ENCODE data around the gene CPSF7. TPM values are rescaled to one million over a fixed set of nuclear protein-coding genes. Genes with fewer than 3 reads are reported as not detected.

The CPSF7 gene, protein sequence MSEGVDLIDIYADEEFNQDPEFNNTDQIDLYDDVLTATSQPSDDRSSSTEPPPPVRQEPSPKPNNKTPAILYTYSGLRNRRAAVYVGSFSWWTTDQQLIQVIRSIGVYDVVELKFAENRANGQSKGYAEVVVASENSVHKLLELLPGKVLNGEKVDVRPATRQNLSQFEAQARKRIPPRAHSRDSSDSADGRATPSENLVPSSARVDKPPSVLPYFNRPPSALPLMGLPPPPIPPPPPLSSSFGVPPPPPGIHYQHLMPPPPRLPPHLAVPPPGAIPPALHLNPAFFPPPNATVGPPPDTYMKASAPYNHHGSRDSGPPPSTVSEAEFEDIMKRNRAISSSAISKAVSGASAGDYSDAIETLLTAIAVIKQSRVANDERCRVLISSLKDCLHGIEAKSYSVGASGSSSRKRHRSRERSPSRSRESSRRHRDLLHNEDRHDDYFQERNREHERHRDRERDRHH
- total RNA-seq, result 10 to 100 TPM; 40.6 to 62.5 (median 46.2) TPM

DNA sequence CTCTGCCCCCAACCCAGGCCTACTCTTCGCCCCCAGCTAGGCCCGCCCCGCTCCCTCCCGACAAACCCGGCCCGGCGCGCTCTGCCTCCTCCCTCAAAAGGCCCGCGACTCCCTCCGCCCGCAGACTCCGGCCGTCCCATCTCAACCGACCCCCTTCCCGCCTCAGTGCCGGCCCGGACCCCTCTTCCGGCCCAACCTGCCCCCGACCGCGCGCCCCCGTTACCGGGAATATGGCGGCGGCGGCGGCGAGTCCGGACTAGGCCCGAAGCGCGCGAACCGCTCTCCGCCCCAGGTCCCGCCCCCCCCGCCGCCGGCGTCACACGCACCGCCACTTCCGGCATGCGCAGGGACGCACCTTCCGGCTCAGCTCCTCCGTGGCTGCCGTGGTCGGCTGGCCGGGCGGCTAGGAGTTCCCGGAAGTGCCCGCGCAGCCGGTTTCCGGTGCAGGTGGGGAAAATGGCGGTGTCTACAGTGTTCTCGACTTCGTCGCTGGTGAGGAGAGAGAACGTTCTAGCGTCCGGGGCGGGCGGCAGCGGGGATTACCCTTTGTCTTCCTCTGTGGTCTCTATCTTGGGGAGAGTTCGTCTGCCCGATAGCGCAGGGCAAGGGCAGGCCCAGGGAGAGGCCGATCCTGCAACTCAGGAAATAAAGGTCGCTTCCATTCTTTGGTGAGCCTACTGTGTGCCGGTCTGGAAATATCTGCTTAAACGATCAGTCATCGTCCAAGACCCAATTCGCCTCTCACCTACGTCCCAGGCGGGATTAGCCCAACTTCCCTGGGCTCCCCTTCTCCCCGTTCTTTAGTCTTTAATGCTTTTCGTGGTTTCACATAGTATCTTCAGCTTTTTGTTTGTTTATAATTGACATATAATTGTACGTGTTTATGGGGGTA lies at the start of gene CPSF7, which contains the start of gene SDHAF2:
Gene CPSF7, minus strand, starts transcription at position 285 of the 892 bp plus-strand sequence. CDS start 740 bp downstream, outside the sequence.
Gene SDHAF2, plus strand, starts transcription at position 434 of the 892 bp plus-strand sequence. Its CDS starts 23 bp downstream, at position 457.
- no peaks in the 10 kb centered on the region for H3K27me3 ChIP-seq
- peak within 1 kb of the TSS; percentile 99 for H3K27ac ChIP-seq
- no peaks in the 10 kb centered on the region for H3K9me3 ChIP-seq
- TF ChIP-seq POLR2A (IDR thresholded peaks at IDR 0.05) (peak; percentile 68), POLR2AphosphoS5 (IDR thresholded peaks at IDR 0.05) (peak; percentile 85 to 93 (median 92))
- TF ChIP-seq, protein P1, sequence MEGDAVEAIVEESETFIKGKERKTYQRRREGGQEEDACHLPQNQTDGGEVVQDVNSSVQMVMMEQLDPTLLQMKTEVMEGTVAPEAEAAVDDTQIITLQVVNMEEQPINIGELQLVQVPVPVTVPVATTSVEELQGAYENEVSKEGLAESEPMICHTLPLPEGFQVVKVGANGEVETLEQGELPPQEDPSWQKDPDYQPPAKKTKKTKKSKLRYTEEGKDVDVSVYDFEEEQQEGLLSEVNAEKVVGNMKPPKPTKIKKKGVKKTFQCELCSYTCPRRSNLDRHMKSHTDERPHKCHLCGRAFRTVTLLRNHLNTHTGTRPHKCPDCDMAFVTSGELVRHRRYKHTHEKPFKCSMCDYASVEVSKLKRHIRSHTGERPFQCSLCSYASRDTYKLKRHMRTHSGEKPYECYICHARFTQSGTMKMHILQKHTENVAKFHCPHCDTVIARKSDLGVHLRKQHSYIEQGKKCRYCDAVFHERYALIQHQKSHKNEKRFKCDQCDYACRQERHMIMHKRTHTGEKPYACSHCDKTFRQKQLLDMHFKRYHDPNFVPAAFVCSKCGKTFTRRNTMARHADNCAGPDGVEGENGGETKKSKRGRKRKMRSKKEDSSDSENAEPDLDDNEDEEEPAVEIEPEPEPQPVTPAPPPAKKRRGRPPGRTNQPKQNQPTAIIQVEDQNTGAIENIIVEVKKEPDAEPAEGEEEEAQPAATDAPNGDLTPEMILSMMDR (IDR thresholded peaks at IDR 0.05), result no peak
- peaks cover 0 to 8% of the 10 kb centered on the region in 2 donors for H3K4me1 ChIP-seq
- intact Hi-C loops (cut with DNase I; ENCODE audit: low total_unique reads), result no loop called here
- peak; percentile 95 to 98 for DNase-seq (ENCODE audit: low spot score in 2 of 2)
- no peaks in the 10 kb centered on the region for H3K36me3 ChIP-seq
- H3K4me3 ChIP-seq, result peak within 1 kb of the TSS; percentile 80 to 91 (median 91)

- no peaks in the 10 kb centered on the region for H3K36me3 ChIP-seq
- H3K4me3 ChIP-seq, result no peak overlapping the region
- H3K9me3 ChIP-seq, result no peaks in the 10 kb centered on the region
- intact Hi-C loops (cut with DNase I; ENCODE audit: low total_unique reads), result loop anchor here (5.0 kb wide), 1 partner anchor 40 kb away; no protein-coding TSS in a partner anchor
- peaks cover 0 to 7% of the 10 kb centered on the region in 2 donors for H3K4me1 ChIP-seq
- DNase-seq (ENCODE audit: low spot score in 2 of 2), result no peak
- peak overlapping the region in 1 of 2 donors; percentile 25 for H3K27ac ChIP-seq
- H3K27me3 ChIP-seq, result no peaks in the 10 kb centered on the region
- TF ChIP-seq POLR2AphosphoS5 (IDR thresholded peaks at IDR 0.05), result no peak
- no peak for TF ChIP-seq POLR2A (IDR thresholded peaks at IDR 0.05)
- TF ChIP-seq, protein P1 (IDR thresholded peaks at IDR 0.05), result peak; percentile 86 to 96 (median 90)
Observed at GRCh38 chr11:61477727-61478148, 48.0 kb upstream of the CPSF7 start.

DNA sequence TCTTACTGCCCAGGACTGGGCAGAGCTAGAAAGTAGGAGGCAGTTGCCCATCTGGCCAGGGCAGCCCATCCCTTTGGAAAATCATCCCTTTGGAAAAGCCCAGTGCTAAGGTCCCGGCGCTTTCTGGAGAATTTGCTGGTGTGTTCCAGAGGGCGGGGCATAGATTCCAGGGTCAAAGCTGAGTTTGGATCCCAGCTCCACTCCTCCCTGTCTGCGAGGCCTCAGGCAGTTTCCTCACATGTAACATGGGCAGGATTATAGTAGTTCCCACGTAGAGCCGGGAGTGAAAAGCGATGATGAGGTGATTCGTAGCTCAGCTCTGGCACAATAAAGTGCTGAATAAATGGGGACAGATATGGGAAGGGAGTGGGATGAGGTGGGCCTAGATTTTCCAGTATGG lies 47.4 kb upstream of the CPSF7 start:
- H3K9me3 ChIP-seq, result no peaks in the 10 kb centered on the region
- peaks cover 0 to 7% of the 10 kb centered on the region in 2 donors for H3K4me1 ChIP-seq
- no peaks in the 10 kb centered on the region for H3K27me3 ChIP-seq
- H3K36me3 ChIP-seq, result no peaks in the 10 kb centered on the region
- DNase-seq (ENCODE audit: low spot score in 2 of 2), result no peak
- TF ChIP-seq POLR2AphosphoS5 (IDR thresholded peaks at IDR 0.05) (no peak), POLR2A (IDR thresholded peaks at IDR 0.05) (no peak)
- TF ChIP-seq, protein P1 (IDR thresholded peaks at IDR 0.05), result no peak
- peak overlapping the region in 1 of 2 donors; percentile 25 for H3K27ac ChIP-seq
- H3K4me3 ChIP-seq, result no peak overlapping the region
- intact Hi-C loops (cut with DNase I; ENCODE audit: low total_unique reads), result loop anchor here (5.0 kb wide), 1 partner anchor 40 kb away; no protein-coding TSS in a partner anchor

DNA sequence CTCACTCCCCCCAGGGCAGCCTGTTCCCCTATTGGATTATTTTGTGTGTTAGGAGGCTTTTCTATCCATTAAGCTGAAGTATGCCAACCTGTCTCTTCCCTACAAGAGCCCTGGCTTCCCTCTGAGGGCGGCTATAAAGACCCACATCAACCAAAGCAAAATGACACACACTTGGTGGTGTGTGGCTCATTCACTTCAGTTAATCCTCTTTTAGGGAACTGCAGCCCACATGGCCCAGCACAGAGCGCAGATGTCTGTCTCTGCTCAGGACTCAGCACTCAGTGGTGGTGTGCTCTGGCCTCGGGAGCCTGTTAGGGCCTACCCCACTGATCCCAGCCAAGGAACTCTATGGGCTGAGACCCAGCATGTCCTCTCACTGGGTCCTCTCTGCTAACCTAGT lies 46.6 kb upstream of the CPSF7 start:
- no peaks in the 10 kb centered on the region for H3K27me3 ChIP-seq
- peak overlapping the region in 1 of 2 donors; percentile 9 for H3K27ac ChIP-seq
- DNase-seq (ENCODE audit: low spot score in 2 of 2), result no peak
- no peak overlapping the region for H3K4me3 ChIP-seq
- H3K9me3 ChIP-seq, result no peaks in the 10 kb centered on the region
- intact Hi-C loops (cut with DNase I; ENCODE audit: low total_unique reads), result loop anchor here (5.0 kb wide), 1 partner anchor 41 kb away; no protein-coding TSS in a partner anchor
- H3K36me3 ChIP-seq, result no peaks in the 10 kb centered on the region
- H3K4me1 ChIP-seq, result peaks cover 0 to 7% of the 10 kb centered on the region in 2 donors
- TF ChIP-seq, protein P1 (IDR thresholded peaks at IDR 0.05), result no peak
- TF ChIP-seq POLR2AphosphoS5 (IDR thresholded peaks at IDR 0.05), result no peak
